Gastrocnemius medialis (tissue), 4 donors: Measurements from ENCODE around the gene WDR35.

Experiments used
- CTCF ChIP-seq, 5 experiments: fragments of 450-650 bp in 3 of 5; fragments of 200-600 bp in 2 of 5; sonication (generic) in 2 of 5; IDR thresholded peaks in 4 of 5; conservative IDR thresholded peaks in 1 of 5; 1 replicate in 4 of 5; 2 replicates in 1 of 5; pipeline ENCODE4 v1.5.1; 2016 to 2019; ENCODE audit warnings: antibody characterized with exemption in 5 of 5, mild to moderate bottlenecking in 3 of 5, moderate library complexity in 3 of 5
- POLR2A ChIP-seq, 2 donors: fragments of 450-650 bp; IDR thresholded peaks; one replicate each; pipeline ENCODE4 v1.6.1; 2017; ENCODE audit warnings: antibody characterized with exemption in 2 of 2, mild to moderate bottlenecking in 2 of 2, moderate library complexity in 2 of 2

- TF ChIP-seq CTCF (IDR thresholded peaks at IDR 0.05 in 4 of 5, conservative IDR thresholded peaks at IDR 0.05 in 1 of 5), result no peak
- TF ChIP-seq POLR2A (IDR thresholded peaks at IDR 0.05), result no peak
Measured at GRCh38 chr2:20011276-20012031, 21.5 kb upstream of the WDR35 start.
